Measurements from ENCODE around the gene PTPRM.

PTPRM gene

GRCh38 chr18:7666195-7666776 is 99.2 kb downstream of the PTPRM start:
- Histone ChIP-seq H3K9ac (ENCODE audit: low read length) (no peak overlapping the region), H3K9me2 (replicated peaks; ENCODE audit: insufficient read depth, low read length) (no peaks in the 10 kb centered on the region), H4K20me1 (ENCODE audit: insufficient read depth, low read length) (no peaks in the 10 kb centered on the region), H3K79me2 (ENCODE audit: low read length) (no peaks in the 10 kb centered on the region), H3K36me3 (replicated peaks; ENCODE audit: insufficient read depth, low read length) (no peaks in the 10 kb centered on the region), H3K4me1 (ENCODE audit: low read length) (no peaks in the 10 kb centered on the region), H3K27me3 (replicated peaks; ENCODE audit: insufficient read depth, low read length) (no peaks in the 10 kb centered on the region), H3K27ac (ENCODE audit: low read length) (no peak overlapping the region), H3K4me2 (ENCODE audit: low read depth, low read length) (no peak overlapping the region), H3K4me3 (ENCODE audit: low read length) (no peak overlapping the region), H2AFZ (ENCODE audit: low read length) (no peak overlapping the region), H3K9me3 (replicated peaks; ENCODE audit: insufficient read depth, low read length) (no peaks in the 10 kb centered on the region), H3F3A (ENCODE audit: insufficient read depth, low read length) (no peaks in the 10 kb centered on the region)
- no peak for DNase-seq
- no peak for TF ChIP-seq EZH2phosphoT487 (IDR thresholded peaks at IDR 0.05; ENCODE audit: low read length)
- TF ChIP-seq, protein P1, sequence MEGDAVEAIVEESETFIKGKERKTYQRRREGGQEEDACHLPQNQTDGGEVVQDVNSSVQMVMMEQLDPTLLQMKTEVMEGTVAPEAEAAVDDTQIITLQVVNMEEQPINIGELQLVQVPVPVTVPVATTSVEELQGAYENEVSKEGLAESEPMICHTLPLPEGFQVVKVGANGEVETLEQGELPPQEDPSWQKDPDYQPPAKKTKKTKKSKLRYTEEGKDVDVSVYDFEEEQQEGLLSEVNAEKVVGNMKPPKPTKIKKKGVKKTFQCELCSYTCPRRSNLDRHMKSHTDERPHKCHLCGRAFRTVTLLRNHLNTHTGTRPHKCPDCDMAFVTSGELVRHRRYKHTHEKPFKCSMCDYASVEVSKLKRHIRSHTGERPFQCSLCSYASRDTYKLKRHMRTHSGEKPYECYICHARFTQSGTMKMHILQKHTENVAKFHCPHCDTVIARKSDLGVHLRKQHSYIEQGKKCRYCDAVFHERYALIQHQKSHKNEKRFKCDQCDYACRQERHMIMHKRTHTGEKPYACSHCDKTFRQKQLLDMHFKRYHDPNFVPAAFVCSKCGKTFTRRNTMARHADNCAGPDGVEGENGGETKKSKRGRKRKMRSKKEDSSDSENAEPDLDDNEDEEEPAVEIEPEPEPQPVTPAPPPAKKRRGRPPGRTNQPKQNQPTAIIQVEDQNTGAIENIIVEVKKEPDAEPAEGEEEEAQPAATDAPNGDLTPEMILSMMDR (IDR thresholded peaks at IDR 0.05; ENCODE audit: low read length): no peak

DNA sequence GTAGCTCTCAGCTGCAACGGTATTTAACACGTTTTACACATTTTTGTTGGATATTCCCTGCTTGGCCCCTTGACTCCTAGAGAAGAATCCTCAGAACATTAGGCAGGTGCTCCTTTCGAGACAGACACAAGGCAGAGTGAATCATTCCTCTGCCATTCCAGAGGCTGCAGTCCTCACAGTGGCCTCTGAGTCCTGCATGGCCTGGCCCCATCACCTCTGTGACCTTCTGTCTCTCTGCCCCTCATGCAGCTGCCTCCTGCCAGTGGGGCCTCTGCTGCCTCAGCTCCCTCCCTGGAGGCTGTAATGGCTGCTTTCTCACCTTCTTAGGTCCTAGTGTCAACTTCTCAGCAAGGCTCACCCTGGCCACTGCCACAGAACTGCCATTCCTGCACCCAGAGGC is 101.3 kb downstream of the PTPRM start:
- no peak for DNase-seq
- Histone ChIP-seq H3K27me3 (replicated peaks; ENCODE audit: insufficient read depth, low read length) (no peaks in the 10 kb centered on the region), H3F3A (ENCODE audit: insufficient read depth, low read length) (no peaks in the 10 kb centered on the region), H3K4me3 (ENCODE audit: low read length) (no peak overlapping the region), H3K9me3 (replicated peaks; ENCODE audit: insufficient read depth, low read length) (no peaks in the 10 kb centered on the region), H3K4me1 (ENCODE audit: low read length) (no peaks in the 10 kb centered on the region), H3K36me3 (replicated peaks; ENCODE audit: insufficient read depth, low read length) (no peaks in the 10 kb centered on the region), H3K4me2 (ENCODE audit: low read depth, low read length) (no peak overlapping the region), H4K20me1 (ENCODE audit: insufficient read depth, low read length) (no peaks in the 10 kb centered on the region), H3K9ac (ENCODE audit: low read length) (no peak overlapping the region), H3K27ac (ENCODE audit: low read length) (no peak overlapping the region), H2AFZ (ENCODE audit: low read length) (no peak overlapping the region), H3K9me2 (replicated peaks; ENCODE audit: insufficient read depth, low read length) (no peaks in the 10 kb centered on the region), H3K79me2 (ENCODE audit: low read length) (no peaks in the 10 kb centered on the region)
- TF ChIP-seq EZH2 (optimal IDR thresholded peaks at IDR 0.05; ENCODE audit: low read depth, low read length): no peak
- TF ChIP-seq, protein P1 (IDR thresholded peaks at IDR 0.05; ENCODE audit: low read length): no peak
- TF ChIP-seq EZH2phosphoT487 (IDR thresholded peaks at IDR 0.05; ENCODE audit: low read length): no peak

- Histone ChIP-seq H3K4me1 (ENCODE audit: low read length) (no peaks in the 10 kb centered on the region), H3K79me2 (ENCODE audit: low read length) (no peaks in the 10 kb centered on the region), H3K4me3 (ENCODE audit: low read length) (no peak overlapping the region), H3K9ac (ENCODE audit: low read length) (no peak overlapping the region), H3K27ac (ENCODE audit: low read length) (no peak overlapping the region), H3K9me3 (replicated peaks; ENCODE audit: insufficient read depth, low read length) (no peaks in the 10 kb centered on the region), H3K36me3 (replicated peaks; ENCODE audit: insufficient read depth, low read length) (no peaks in the 10 kb centered on the region), H3F3A (ENCODE audit: insufficient read depth, low read length) (no peaks in the 10 kb centered on the region), H3K27me3 (replicated peaks; ENCODE audit: insufficient read depth, low read length) (no peaks in the 10 kb centered on the region), H4K20me1 (ENCODE audit: insufficient read depth, low read length) (no peaks in the 10 kb centered on the region), H2AFZ (ENCODE audit: low read length) (no peak overlapping the region), H3K4me2 (ENCODE audit: low read depth, low read length) (no peak overlapping the region), H3K9me2 (replicated peaks; ENCODE audit: insufficient read depth, low read length) (no peaks in the 10 kb centered on the region)
- DNase-seq: no peak
- no peak for TF ChIP-seq EZH2 (optimal IDR thresholded peaks at IDR 0.05; ENCODE audit: low read depth, low read length)
- TF ChIP-seq EZH2phosphoT487 (IDR thresholded peaks at IDR 0.05; ENCODE audit: low read length): no peak
- TF ChIP-seq, protein P1 (IDR thresholded peaks at IDR 0.05; ENCODE audit: low read length): no peak
Observed at GRCh38 chr18:7669361-7669760, 102.2 kb downstream of the PTPRM start.
